Fibroblast of lung (primary cell): ENCODE data around the gene ADGRV1. TPM values are rescaled to one million over a fixed set of nuclear protein-coding genes. Genes with fewer than 3 reads are reported as not detected.

ENCODE experiments used
- DNase-seq, 2 donors: peaks; one replicate each; pipeline versions ENCODE4 v3.0.0 to v3.0.0-alpha.2; 2010; ENCODE audit warnings: low read depth in 2 of 2
- H2AFZ ChIP-seq: 2 replicates; pipeline ENCODE4 v1.5.1; 2012; ENCODE audit warnings: low read length, control low read depth, inconsistent platforms
- H3K27ac ChIP-seq: 2 replicates; pipeline ENCODE4 v1.5.1; 2011; ENCODE audit warnings: low read length, control low read depth; ENCODE audit not compliant: insufficient read depth
- H3K27me3 ChIP-seq: 2 replicates; pipeline ENCODE4 v1.5.1; 2011; ENCODE audit warnings: mild to moderate bottlenecking, low read length; ENCODE audit not compliant: control insufficient read depth, insufficient read depth
- H3K36me3 ChIP-seq: 2 replicates; pipeline ENCODE4 v1.5.1; 2011; ENCODE audit warnings: low read length; ENCODE audit not compliant: control insufficient read depth, insufficient read depth
- H3K4me1 ChIP-seq: 2 replicates; pipeline ENCODE4 v1.5.1; 2011; ENCODE audit warnings: low read length; ENCODE audit not compliant: control insufficient read depth, insufficient read depth; ENCODE audit errors: extremely low read depth
- H3K4me2 ChIP-seq: 2 replicates; pipeline ENCODE4 v1.5.1; 2011; ENCODE audit warnings: low read length, control low read depth; ENCODE audit not compliant: insufficient read depth; ENCODE audit errors: extremely low read depth
- H3K4me3 ChIP-seq, 4 experiments: fragments of 200-600 bp in 1 of 4; sonication (generic) in 1 of 4; replicated peaks in 1 of 4; 2 replicates each; pipeline ENCODE4 v1.5.1; 2011 to 2016; ENCODE audit warnings: low read length in 4 of 4, low read depth in 3 of 4, mild to moderate bottlenecking in 3 of 4, control low read depth in 2 of 4, inconsistent platforms in 1 of 4, mixed read lengths in 1 of 4; ENCODE audit not compliant: insufficient read depth in 1 of 4; ENCODE audit errors: control extremely low read depth in 1 of 4
- H3K79me2 ChIP-seq: 2 replicates; pipeline ENCODE4 v1.5.1; 2012; ENCODE audit warnings: mild to moderate bottlenecking, low read length, inconsistent platforms; ENCODE audit not compliant: control insufficient read depth, insufficient read depth
- H3K9ac ChIP-seq: 2 replicates; pipeline ENCODE4 v1.5.1; 2011; ENCODE audit warnings: mild to moderate bottlenecking, low read length, control low read depth; ENCODE audit not compliant: insufficient read depth
- H3K9me3 ChIP-seq: 2 replicates; pipeline ENCODE4 v1.5.1; 2012; ENCODE audit warnings: low read depth, low read length; ENCODE audit not compliant: control insufficient read depth, insufficient read depth
- H4K20me1 ChIP-seq: 2 replicates; pipeline ENCODE4 v1.5.1; 2011; ENCODE audit warnings: low read length; ENCODE audit not compliant: control insufficient read depth, insufficient read depth; ENCODE audit errors: extremely low read depth
- CTCF ChIP-seq, 2 donors: IDR thresholded peaks in 1 of 2; conservative IDR thresholded peaks in 1 of 2; 1 replicate in 1 of 2; 2 replicates in 1 of 2; pipeline ENCODE4 v1.5.1; 2011 to 2012; ENCODE audit warnings: low read length in 2 of 2, control low read depth in 1 of 2, inconsistent platforms in 1 of 2, low read depth in 1 of 2, mild to moderate bottlenecking in 1 of 2
- EZH2 ChIP-seq: IDR thresholded peaks from 2 replicates; pipeline ENCODE4 v1.5.1; 2012; ENCODE audit warnings: low read length, control low read depth, mild to moderate bottlenecking; ENCODE audit errors: missing control alignments
- polyA plus RNA-seq, 2 donors: library from polyadenylated mRNA; depleted of rRNA in 1 of 2; stranded (reverse) in 1 of 2; unstranded in 1 of 2; fragments of >200 nt; gene quantifications; 2 replicates each; pipeline ENCODE4 v1.2.1, GENCODE V29; 2011 to 2012; ENCODE audit warnings: missing spikeins in 1 of 2
- total RNA-seq: library from RNA; depleted of rRNA; stranded (reverse); fragments of >200 nt; gene quantifications from 2 replicates; pipeline ENCODE4 v1.2.1, GENCODE V29; 2014

Gene ADGRV1
- total and polyA plus RNA-seq, 2 donors (not counting 1 experiment from before 2014, with no cell fraction given) = 0.15 to 0.17 TPM

GRCh38 chr5:91026466-91026865 lies 467.9 kb downstream of the ADGRV1 start:
- no peaks in the 10 kb centered on the region for H3K9me3 ChIP-seq
- no peaks in the 10 kb centered on the region for H4K20me1 ChIP-seq
- no peak overlapping the region for H2AFZ ChIP-seq
- H3K36me3 ChIP-seq = no peaks in the 10 kb centered on the region
- no peak for TF ChIP-seq CTCF (conservative IDR thresholded peaks at IDR 0.05 in 1 of 2, IDR thresholded peaks at IDR 0.05 in 1 of 2; ENCODE audit: low read depth in 1 of 2, low read length in 2 of 2)
- TF ChIP-seq EZH2 = no peak
- no peaks in the 10 kb centered on the region for H3K79me2 ChIP-seq
- H3K27ac ChIP-seq = no peak overlapping the region
- H3K4me2 ChIP-seq = no peak overlapping the region
- no peaks in the 10 kb centered on the region for H3K4me1 ChIP-seq
- no peak overlapping the region for H3K4me3 ChIP-seq
- H3K27me3 ChIP-seq = no peaks in the 10 kb centered on the region
- H3K9ac ChIP-seq = no peak overlapping the region
- DNase-seq = no peak

DNA sequence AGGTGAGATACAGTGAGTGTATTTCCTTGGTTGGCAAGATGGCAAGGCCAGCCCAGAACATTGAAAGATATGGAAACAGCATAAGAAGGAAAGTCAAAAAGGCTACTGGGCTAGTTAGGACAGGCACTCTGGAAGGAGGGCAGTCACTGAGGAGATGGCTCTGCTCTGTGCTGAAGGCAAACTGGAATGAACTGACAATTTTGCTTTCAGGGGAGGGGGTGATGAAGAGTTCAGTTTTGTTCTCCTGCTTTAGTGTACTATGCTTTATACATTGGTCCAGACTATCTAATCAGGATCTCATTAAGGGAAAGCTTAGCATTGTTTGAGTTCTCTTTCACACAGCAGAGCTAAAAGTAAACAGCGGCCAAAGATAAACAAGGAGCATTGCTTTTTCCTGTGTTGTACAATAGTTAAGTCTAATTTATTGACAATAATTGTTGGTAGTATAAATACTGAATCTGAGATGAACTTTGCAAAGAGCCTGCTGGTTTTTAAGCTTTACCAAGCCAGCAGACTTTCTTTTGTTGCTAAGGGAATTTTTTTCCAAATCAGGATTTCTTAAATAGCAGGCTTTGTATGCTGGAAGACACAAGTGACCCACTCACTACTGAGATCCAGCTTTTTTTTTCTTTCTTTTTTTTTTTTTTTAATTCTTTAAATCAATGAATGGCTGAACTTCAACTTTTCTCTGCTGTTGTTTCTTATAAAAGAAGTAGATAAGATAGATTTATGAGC lies 469.0 kb downstream of the ADGRV1 start:
- no peak for DNase-seq
- no peak overlapping the region for H3K27ac ChIP-seq
- no peak overlapping the region for H2AFZ ChIP-seq
- H3K9me3 ChIP-seq = no peaks in the 10 kb centered on the region
- no peak for TF ChIP-seq CTCF (conservative IDR thresholded peaks at IDR 0.05 in 1 of 2, IDR thresholded peaks at IDR 0.05 in 1 of 2; ENCODE audit: low read depth in 1 of 2, low read length in 2 of 2)
- no peak for TF ChIP-seq EZH2
- no peaks in the 10 kb centered on the region for H3K36me3 ChIP-seq
- no peaks in the 10 kb centered on the region for H3K79me2 ChIP-seq
- H3K9ac ChIP-seq = no peak overlapping the region
- H3K4me2 ChIP-seq = no peak overlapping the region
- H3K4me1 ChIP-seq = no peaks in the 10 kb centered on the region
- no peak overlapping the region for H3K4me3 ChIP-seq
- H4K20me1 ChIP-seq = no peaks in the 10 kb centered on the region
- H3K27me3 ChIP-seq = no peaks in the 10 kb centered on the region

DNA sequence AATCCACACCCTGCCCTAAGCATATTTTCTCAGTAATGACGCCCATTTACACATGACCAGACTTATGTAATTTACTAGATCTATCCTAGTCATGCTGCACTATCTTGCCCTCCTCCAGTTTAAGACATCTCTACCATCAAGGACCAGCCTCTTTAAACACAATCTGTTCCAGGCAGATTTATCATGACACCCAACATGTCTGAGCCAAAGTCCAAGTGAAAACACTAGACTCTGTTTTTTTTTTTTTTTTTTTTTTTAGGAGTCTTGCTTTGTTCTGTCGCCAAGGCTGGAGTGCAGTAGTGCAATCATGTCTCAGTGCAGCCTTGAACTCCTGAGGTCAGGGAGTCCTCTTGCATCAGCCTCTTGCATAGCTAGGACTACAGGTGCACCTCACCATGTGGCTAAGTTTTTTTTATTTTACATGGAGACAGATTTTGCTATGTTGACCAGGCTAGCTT lies 469.9 kb downstream of the ADGRV1 start:
- Histone ChIP-seq H3K4me2 (no peak overlapping the region), H3K9ac (no peak overlapping the region), H3K4me3 (no peak overlapping the region), H3K79me2 (no peaks in the 10 kb centered on the region), H3K36me3 (no peaks in the 10 kb centered on the region), H4K20me1 (no peaks in the 10 kb centered on the region), H3K4me1 (no peaks in the 10 kb centered on the region), H3K9me3 (no peaks in the 10 kb centered on the region), H3K27me3 (no peaks in the 10 kb centered on the region), H3K27ac (no peak overlapping the region), H2AFZ (no peak overlapping the region)
- no peak for DNase-seq
- TF ChIP-seq CTCF (conservative IDR thresholded peaks at IDR 0.05 in 1 of 2, IDR thresholded peaks at IDR 0.05 in 1 of 2; ENCODE audit: low read depth in 1 of 2, low read length in 2 of 2) = no peak
- TF ChIP-seq EZH2 = no peak
